ENCODE measurements around the gene KCNAB1.

GRCh38 chr3:156460206-156460611 lies 339.8 kb downstream of the KCNAB1 start:
- TF ChIP-seq POLR2A (IDR thresholded peaks at IDR 0.05; ENCODE audit: borderline replicate concordance, extremely low read depth, insufficient read depth, insufficient read length) (no peak), CTCF (IDR thresholded peaks at IDR 0.05 in 2 of 3, conservative IDR thresholded peaks at IDR 0.05 in 1 of 3; ENCODE audit: borderline replicate concordance in 1 of 3, insufficient read depth in 1 of 3, low read depth in 2 of 3, low read length in 2 of 3) (no peak), POLR2AphosphoS5 (IDR thresholded peaks at IDR 0.05; ENCODE audit: low read depth, low read length) (no peak), MAX (IDR thresholded peaks at IDR 0.05) (no peak), ELF1 (IDR thresholded peaks at IDR 0.05; ENCODE audit: borderline replicate concordance, low read depth) (no peak), SP1 (IDR thresholded peaks at IDR 0.05; ENCODE audit: low read depth) (no peak)

All from HCT116 (cell line).